ENCODE data around the gene SMC6. TPM values are rescaled to one million over a fixed set of nuclear protein-coding genes. Genes with fewer than 3 reads are reported as not detected.

Gene SMC6
- 10 to 100 TPM; 22.4 to 25.8 TPM for total RNA-seq

GRCh38 chr2:17753803-17754663 is at the start of gene SMC6, which contains the start of gene GEN1:
Gene SMC6, minus strand, starts transcription at chr2:17753810. Its CDS starts 7,864 bp downstream, at chr2:17745946.
Gene GEN1, plus strand, starts transcription at chr2:17754138. Its CDS starts 5,806 bp downstream, at chr2:17759944.
- ChIA-PET POLR2A (interaction anchor here (0.7 to 1.0 kb wide), 3 partner anchors 281 to 1152 kb away, joined by 3 to 4 read pairs (median 3); no protein-coding TSS in a partner anchor), CTCF (no interaction called here)

GRCh38 chr2:17800693-17801458 is 47.3 kb upstream of the SMC6 start:
- CTCF ChIA-PET: no interaction called here
- POLR2A ChIA-PET: no interaction called here

GRCh38 chr2:17800219-17800618 is 46.6 kb upstream of the SMC6 start:
- CTCF ChIA-PET: no interaction called here

GRCh38 chr2:17799301-17800120 is 45.9 kb upstream of the SMC6 start:
- ChIA-PET POLR2A (no interaction called here), CTCF (no interaction called here)

More at GRCh38 chr2:17800219-17800618, 46.6 kb upstream of the SMC6 start:
- POLR2A ChIA-PET: no interaction called here

GRCh38 chr2:17798338-17798737 is 44.7 kb upstream of the SMC6 start:
- POLR2A ChIA-PET: no interaction called here
- CTCF ChIA-PET: no interaction called here

- CTCF ChIA-PET: no interaction called here
Observed at GRCh38 chr2:17795309-17795708, 41.7 kb upstream of the SMC6 start.

GRCh38 chr2:17793803-17794354 is 40.3 kb upstream of the SMC6 start:
- CTCF ChIA-PET: no interaction called here

More at GRCh38 chr2:17795309-17795708, 41.7 kb upstream of the SMC6 start:
- POLR2A ChIA-PET: no interaction called here

GRCh38 chr2:17793296-17793695 is 39.7 kb upstream of the SMC6 start:
- POLR2A ChIA-PET: no interaction called here
- CTCF ChIA-PET: no interaction called here

More at GRCh38 chr2:17793803-17794354, 40.3 kb upstream of the SMC6 start:
- POLR2A ChIA-PET: no interaction called here

- ChIA-PET POLR2A (no interaction called here), CTCF (interaction anchor here (0.6 kb wide), 1 partner anchor 13 kb away, joined by 3 read pairs; no protein-coding TSS in a partner anchor)
Observed at GRCh38 chr2:17792515-17792914, 38.9 kb upstream of the SMC6 start.

GRCh38 chr2:17791817-17792130 is 38.2 kb upstream of the SMC6 start:
- ChIA-PET POLR2A (no interaction called here), CTCF (interaction anchor here (0.6 kb wide), 1 partner anchor 12 kb away, joined by 3 read pairs; no protein-coding TSS in a partner anchor)

GRCh38 chr2:17791121-17791816 is 37.7 kb upstream of the SMC6 start:
- ChIA-PET CTCF (no interaction called here), POLR2A (no interaction called here)

GRCh38 chr2:17790536-17790935 is 36.9 kb upstream of the SMC6 start:
- ChIA-PET CTCF (no interaction called here), POLR2A (no interaction called here)

GRCh38 chr2:17788773-17789172 is 35.2 kb upstream of the SMC6 start:
- ChIA-PET CTCF (no interaction called here), POLR2A (no interaction called here)

- POLR2A ChIA-PET: interaction anchor here (0.8 kb wide), 1 partner anchor 21 kb away, joined by 3 read pairs; no protein-coding TSS in a partner anchor
- CTCF ChIA-PET: no interaction called here
Observed at GRCh38 chr2:17786727-17787126, 33.1 kb upstream of the SMC6 start.

GRCh38 chr2:17781482-17781881 is 27.9 kb upstream of the SMC6 start:
- CTCF ChIA-PET: no interaction called here

GRCh38 chr2:17780546-17780945 is 26.9 kb upstream of the SMC6 start:
- CTCF ChIA-PET: no interaction called here

More at GRCh38 chr2:17781482-17781881, 27.9 kb upstream of the SMC6 start:
- POLR2A ChIA-PET: no interaction called here

GRCh38 chr2:17772532-17772931 is 18.9 kb upstream of the SMC6 start:
- CTCF ChIA-PET: interaction anchor here (0.6 kb wide), 1 partner anchor 11 kb away, joined by 3 read pairs; no protein-coding TSS in a partner anchor
- POLR2A ChIA-PET: no interaction called here

More at GRCh38 chr2:17780546-17780945, 26.9 kb upstream of the SMC6 start:
- POLR2A ChIA-PET: no interaction called here

- POLR2A ChIA-PET: no interaction called here
- CTCF ChIA-PET: interaction anchor here (0.6 kb wide), 1 partner anchor 10 kb away, joined by 3 read pairs; no protein-coding TSS in a partner anchor
Observed at GRCh38 chr2:17771956-17772355, 18.3 kb upstream of the SMC6 start.

GRCh38 chr2:17768894-17769293 is 15.3 kb upstream of the SMC6 start:
- ChIA-PET CTCF (no interaction called here), POLR2A (no interaction called here)
